ENCODE measurements around the gene SPNS1.

GRCh38 chr16:28974437-28975157 lies at the start of gene SPNS1:
- TF ChIP-seq GATA3 (IDR thresholded peaks at IDR 0.05; ENCODE audit: low read depth, low read length), result no peak
- no peak for TF ChIP-seq GATA2 (IDR thresholded peaks at IDR 0.05; ENCODE audit: low read depth, low read length)
